ENCODE data around the gene COL15A1. TPM values are rescaled to one million over a fixed set of nuclear protein-coding genes. Genes with fewer than 3 reads are reported as not detected.

COL15A1 gene
- total RNA-seq, 1 experiment from 2014 or later: 7.6 TPM

Other genes with a start within 250 kb of the COL15A1 start
- not detected in 2 replicates for gene GABBR2, start 235.0 kb upstream of the COL15A1 start, total RNA-seq (2014; rRNA removed; shearing (Covaris generic))
- 29.2 and 32.0 TPM in 2 replicates for gene ANKS6, start 147.4 kb upstream of the COL15A1 start, total RNA-seq (2014; rRNA removed; shearing (Covaris generic))
- 2.2 and 2.7 TPM in 2 replicates for gene GALNT12, start 136.2 kb upstream of the COL15A1 start, total RNA-seq (2014; rRNA removed; shearing (Covaris generic))
- 85.0 and 97.4 TPM in 2 replicates for gene TGFBR1, start 161.2 kb downstream of the COL15A1 start, total RNA-seq (2014; rRNA removed; shearing (Covaris generic))

Data from SJCRH30 (cell line).